A549 (cell line): ENCODE data around the gene EIF1AD.

Source experiments
- CBX2 ChIP-seq: fragments of 200-600 bp; sonication (generic); IDR thresholded peaks from 2 replicates; pipeline ENCODE4 v1.6.1; 2016; ENCODE audit warnings: low read depth, mild to moderate bottlenecking, borderline replicate concordance
- CEBPB ChIP-seq, 2 experiments: fragments of >200 bp in 1 of 2; sonication (Bioruptor Twin) in 1 of 2; formaldehyde crosslinking in 1 of 2; IDR thresholded peaks; 2 replicates each; pipeline ENCODE4 v1.6.1; 2012 to 2016
- CHD2 ChIP-seq: fragments of 150-350 bp; IDR thresholded peaks from 2 replicates; pipeline ENCODE4 v1.6.1; 2014; ENCODE audit warnings: low read length; ENCODE audit not compliant: partially characterized antibody
- CTCF ChIP-seq: fragments of >200 bp; sonication (Bioruptor Twin); formaldehyde crosslinking; IDR thresholded peaks from 3 replicates; pipeline ENCODE4 v1.5.1; 2016
- POLR2A ChIP-seq: IDR thresholded peaks from 2 replicates; pipeline ENCODE4 v1.6.1; 2012; ENCODE audit warnings: mild to moderate bottlenecking, low read length
- POLR2AphosphoS2 ChIP-seq: conservative IDR thresholded peaks from 2 replicates; pipeline ENCODE4 v1.6.1; 2012; ENCODE audit warnings: low read length, improper control_type of control experiment, inconsistent platforms
- RAD21 ChIP-seq, 2 experiments: fragments of >200 bp in 1 of 2; sonication (Bioruptor Twin) in 1 of 2; formaldehyde crosslinking in 1 of 2; IDR thresholded peaks in 1 of 2; conservative IDR thresholded peaks in 1 of 2; 2 replicates in 1 of 2; 3 replicates in 1 of 2; pipeline ENCODE4 v1.6.1; 2012 to 2018; ENCODE audit warnings: inconsistent platforms in 1 of 2
- SMC3 ChIP-seq: fragments of >200 bp; sonication (Bioruptor Twin); formaldehyde crosslinking; IDR thresholded peaks from 3 replicates; pipeline ENCODE4 v1.6.1; 2018; ENCODE audit warnings: inconsistent platforms
- SREBF2 ChIP-seq: fragments of 450-650 bp; IDR thresholded peaks from 2 replicates; pipeline ENCODE4 v1.6.1; 2014; ENCODE audit warnings: mild to moderate bottlenecking, moderate library complexity
- TP53 ChIP-seq: fragments of 250-450 bp; sonication (Bioruptor Pico); IDR thresholded peaks from 2 replicates; pipeline ENCODE4 v1.5.0; 2021; ENCODE audit warnings: mild to moderate bottlenecking, moderate library complexity
- ZFP36 ChIP-seq: fragments of 450-650 bp; IDR thresholded peaks from 2 replicates; pipeline ENCODE4 v1.6.1; 2014; ENCODE audit warnings: borderline replicate concordance; ENCODE audit not compliant: partially characterized antibody

- TF ChIP-seq POLR2A: no peak
- no peak for TF ChIP-seq CTCF
- no peak for TF ChIP-seq SMC3
- TF ChIP-seq CEBPB (IDR thresholded peaks at IDR 0.05): no peak
- no peak for TF ChIP-seq POLR2AphosphoS2
- TF ChIP-seq SREBF2: no peak
- TF ChIP-seq RAD21 (conservative IDR thresholded peaks at IDR 0.05 in 1 of 2, IDR thresholded peaks at IDR 0.05 in 1 of 2): no peak
- TF ChIP-seq CBX2: no peak
- TF ChIP-seq TP53 (CRISPR knock-in tag): no peak
- TF ChIP-seq ZFP36: no peak
- TF ChIP-seq CHD2: no peak
Measured at GRCh38 chr11:65958774-65959420, 43.1 kb downstream of the EIF1AD start.
